ENCODE measurements around the gene ARPC5. TPM values are rescaled to one million over a fixed set of nuclear protein-coding genes. Genes with fewer than 3 reads are reported as not detected.

ARPC5 gene
- total and polyA plus RNA-seq, 2 of the 8 experiments (the other 6 are each of a cell fraction or from before 2014, with no cell fraction given) = 24.0 to 60.8 TPM

DNA sequence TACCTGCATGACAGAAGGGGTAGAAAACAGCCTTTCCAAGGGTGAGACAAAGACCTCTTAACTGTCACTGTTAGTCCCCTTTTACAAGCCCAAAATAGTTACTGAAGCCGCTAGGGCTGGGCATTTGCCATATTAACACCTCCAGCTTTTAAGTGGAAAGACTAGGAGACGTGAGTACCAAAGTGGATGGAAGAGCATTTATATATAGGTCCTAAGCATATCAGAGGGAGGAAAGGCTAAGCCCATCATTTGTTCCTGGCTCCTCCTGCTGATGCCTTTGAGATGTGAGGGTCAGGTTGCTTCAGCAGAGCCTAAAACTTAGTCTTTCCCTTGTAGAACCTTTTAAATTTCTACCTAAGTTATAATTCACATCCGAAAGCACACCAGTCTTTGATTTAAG, 43.2 kb upstream of the ARPC5 start (continued):
- no peak for TF ChIP-seq HDAC6 (IDR thresholded peaks at IDR 0.05; ENCODE audit: low read depth, low read length)
